Measurements from ENCODE around the gene CARD6. TPM values are rescaled to one million over a fixed set of nuclear protein-coding genes. Genes with fewer than 3 reads are reported as not detected.

The CARD6 gene
- total RNA-seq, 6 experiments from 2014 or later: 1.4 to 3.7 (median 3.4) TPM

- TF ChIP-seq, protein P1, sequence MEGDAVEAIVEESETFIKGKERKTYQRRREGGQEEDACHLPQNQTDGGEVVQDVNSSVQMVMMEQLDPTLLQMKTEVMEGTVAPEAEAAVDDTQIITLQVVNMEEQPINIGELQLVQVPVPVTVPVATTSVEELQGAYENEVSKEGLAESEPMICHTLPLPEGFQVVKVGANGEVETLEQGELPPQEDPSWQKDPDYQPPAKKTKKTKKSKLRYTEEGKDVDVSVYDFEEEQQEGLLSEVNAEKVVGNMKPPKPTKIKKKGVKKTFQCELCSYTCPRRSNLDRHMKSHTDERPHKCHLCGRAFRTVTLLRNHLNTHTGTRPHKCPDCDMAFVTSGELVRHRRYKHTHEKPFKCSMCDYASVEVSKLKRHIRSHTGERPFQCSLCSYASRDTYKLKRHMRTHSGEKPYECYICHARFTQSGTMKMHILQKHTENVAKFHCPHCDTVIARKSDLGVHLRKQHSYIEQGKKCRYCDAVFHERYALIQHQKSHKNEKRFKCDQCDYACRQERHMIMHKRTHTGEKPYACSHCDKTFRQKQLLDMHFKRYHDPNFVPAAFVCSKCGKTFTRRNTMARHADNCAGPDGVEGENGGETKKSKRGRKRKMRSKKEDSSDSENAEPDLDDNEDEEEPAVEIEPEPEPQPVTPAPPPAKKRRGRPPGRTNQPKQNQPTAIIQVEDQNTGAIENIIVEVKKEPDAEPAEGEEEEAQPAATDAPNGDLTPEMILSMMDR (IDR thresholded peaks at IDR 0.05): peak; percentile 96
- DNase-seq: peak; percentile 45
- H3K9me3 Mint-ChIP-seq: no peaks in the 10 kb centered on the region
- H3K27ac Mint-ChIP-seq: no peak overlapping the region
- peaks cover 11% of the 10 kb centered on the region for H3K27me3 Mint-ChIP-seq (ENCODE audit: insufficient read depth)
- H3K4me1 Mint-ChIP-seq (ENCODE audit: low read depth): peaks cover 20% of the 10 kb centered on the region; the same call in 1 of the 2 replicates
- H3K4me3 Mint-ChIP-seq: no peak overlapping the region
- no peaks in the 10 kb centered on the region for H3K36me3 Mint-ChIP-seq (ENCODE audit: low read depth)
These were observed 63.2 kb downstream of the CARD6 start for GRCh38 chr5:40904205-40904993.

- H3K9me3 Mint-ChIP-seq: no peaks in the 10 kb centered on the region
These were observed 63.8 kb downstream of the CARD6 start for GRCh38 chr5:40904994-40905306.

DNA sequence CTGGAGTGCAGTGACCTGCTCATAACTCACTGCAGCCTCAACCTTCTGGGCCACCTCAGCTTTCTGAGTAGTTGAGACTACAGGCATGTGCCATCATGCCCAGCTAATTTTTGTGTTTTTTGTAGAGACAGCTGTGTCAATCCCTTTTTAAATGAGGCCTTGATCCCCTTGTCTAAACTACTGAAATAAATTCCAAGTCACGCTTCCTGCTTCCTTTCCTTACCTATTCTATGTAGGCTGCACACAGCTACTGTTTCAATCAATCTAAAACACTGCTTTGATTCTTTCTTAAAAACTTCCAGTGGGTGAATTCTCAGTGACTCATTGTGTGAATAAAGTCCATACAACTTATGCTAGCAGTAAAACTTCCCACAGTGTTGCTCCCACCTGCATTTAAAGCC lies 65.2 kb downstream of the CARD6 start:
- DNase-seq: no peak
- H3K27me3 Mint-ChIP-seq (ENCODE audit: insufficient read depth): peaks cover 11% of the 10 kb centered on the region
- peak overlapping the region; percentile 4; the same call in 1 of the 2 replicates for H3K27ac Mint-ChIP-seq
- H3K4me1 Mint-ChIP-seq (ENCODE audit: low read depth): peaks cover 20% of the 10 kb centered on the region; the same call in 1 of the 2 replicates
- TF ChIP-seq, protein P1 (IDR thresholded peaks at IDR 0.05): no peak
- no peaks in the 10 kb centered on the region for H3K9me3 Mint-ChIP-seq
- no peak overlapping the region for H3K4me3 Mint-ChIP-seq
- H3K36me3 Mint-ChIP-seq (ENCODE audit: low read depth): no peaks in the 10 kb centered on the region

More at GRCh38 chr5:40904994-40905306, 63.8 kb downstream of the CARD6 start:
- DNase-seq: no peak
- Mint-ChIP-seq H3K4me1 (ENCODE audit: low read depth) (peaks cover 20% of the 10 kb centered on the region; the same call in 1 of the 2 replicates), H3K27me3 (ENCODE audit: insufficient read depth) (peaks cover 11% of the 10 kb centered on the region), H3K27ac (no peak overlapping the region; the same call in 1 of the 2 replicates), H3K4me3 (no peak overlapping the region), H3K36me3 (ENCODE audit: low read depth) (no peaks in the 10 kb centered on the region)
- TF ChIP-seq, protein P1 (IDR thresholded peaks at IDR 0.05): peak; percentile 33

- H3K4me3 Mint-ChIP-seq: no peak within 1 kb of the TSS
- peaks cover 11% of the 10 kb centered on the region for H3K27me3 Mint-ChIP-seq (ENCODE audit: insufficient read depth)
- no peaks in the 10 kb centered on the region for H3K9me3 Mint-ChIP-seq
- no peak for DNase-seq
- TF ChIP-seq, protein P1 (IDR thresholded peaks at IDR 0.05): no peak
- no peak within 1 kb of the TSS for H3K27ac Mint-ChIP-seq
- no peaks in the 10 kb centered on the region for H3K36me3 Mint-ChIP-seq (ENCODE audit: low read depth)
- H3K4me1 Mint-ChIP-seq (ENCODE audit: low read depth): peaks cover 20% of the 10 kb centered on the region; the same call in 1 of the 2 replicates
These were observed 68.1 kb downstream of the CARD6 start, which contains the start of gene C7 for GRCh38 chr5:40909264-40909663. Gene C7 (plus strand): TSS chr5:40909497. CDS start chr5:40909611, 114 bp downstream.

- no peaks in the 10 kb centered on the region for H3K9me3 Mint-ChIP-seq
- DNase-seq: no peak
- H3K4me3 Mint-ChIP-seq: no peak overlapping the region
- TF ChIP-seq, protein P1 (IDR thresholded peaks at IDR 0.05): no peak
- H3K36me3 Mint-ChIP-seq (ENCODE audit: low read depth): no peaks in the 10 kb centered on the region
- peaks cover 11% of the 10 kb centered on the region for H3K27me3 Mint-ChIP-seq (ENCODE audit: insufficient read depth)
- no peak overlapping the region for H3K27ac Mint-ChIP-seq
- peaks cover 21% of the 10 kb centered on the region; the same call in 1 of the 2 replicates for H3K4me1 Mint-ChIP-seq (ENCODE audit: low read depth)
These were observed 68.6 kb downstream of the CARD6 start for GRCh38 chr5:40909723-40910122.

Other genes with a start within 250 kb of the CARD6 start
- gene PTGER4, start 161.5 kb upstream of the CARD6 start, total RNA-seq (2021; fragmentation: NEBNext Ultra II Directional; extraction: Animal tissue kit (Norgen Biotek cat#: 25700)): 1 to 10 TPM; 1.4 to 5.1 (median 3.6) TPM
- gene TTC33, start 85.4 kb upstream of the CARD6 start, total RNA-seq (2021; fragmentation: NEBNext Ultra II Directional; extraction: Animal tissue kit (Norgen Biotek cat#: 25700)): 10 to 100 TPM in 3 of 6 experiments, 1 to 10 TPM in 3; 8.6 to 11.3 (median 9.8) TPM
- gene PRKAA1, start 43.0 kb upstream of the CARD6 start, total RNA-seq (2021; fragmentation: NEBNext Ultra II Directional; extraction: Animal tissue kit (Norgen Biotek cat#: 25700)): 100 to 1,000 TPM in 1 of 6 experiments, 10 to 100 TPM in 5; 81.7 to 103 (median 88.3) TPM
- 1,000 to 10,000 TPM in 4 of 6 experiments, 100 to 1,000 TPM in 2; 854 to 1,142 (median 1,034) TPM for gene RPL37, start 6.1 kb upstream of the CARD6 start, total RNA-seq (2021; fragmentation: NEBNext Ultra II Directional; extraction: Animal tissue kit (Norgen Biotek cat#: 25700))
- under 1 TPM in 2 of 6 experiments, not detected in 4; 0.05 to 0.40 TPM for gene C7, start 68.1 kb downstream of the CARD6 start, total RNA-seq (2021; fragmentation: NEBNext Ultra II Directional; extraction: Animal tissue kit (Norgen Biotek cat#: 25700))
- gene MROH2B, start 230.0 kb downstream of the CARD6 start, total RNA-seq (2021; fragmentation: NEBNext Ultra II Directional; extraction: Animal tissue kit (Norgen Biotek cat#: 25700)): not detected